Activated CD4-positive, alpha-beta memory T cell treated with anti-CD3 and anti-CD28 coated beads for 36 hours (primary cell): ENCODE data around the gene SDK2. TPM values are rescaled to one million over a fixed set of nuclear protein-coding genes. Genes with fewer than 3 reads are reported as not detected.

Experiments used
- CTCF ChIA-PET: fragments of 350-600 bp; sonication (Branson Sonifier 250); formaldehyde crosslinking; loops from one replicate; lab custom pipeline; 2021; ENCODE audit warnings: antibody characterized with exemption, inconsistent platforms; lab: Charles Lee
- POLR2A ChIA-PET: fragments of 350-600 bp; sonication (Branson Sonifier 250); formaldehyde crosslinking; loops from one replicate; lab custom pipeline; 2021; ENCODE audit warnings: antibody characterized with exemption; lab: Charles Lee
- DNase-seq: peaks from one replicate; pipeline ENCODE4 v3.0.0-alpha.2; 2020
- H3K27ac Mint-ChIP-seq: one replicate; pipeline ENCODE4 v1.8.0; 2021; ENCODE audit warnings: mixed read lengths
- H3K27me3 Mint-ChIP-seq: one replicate; pipeline ENCODE4 v1.8.0; 2021; ENCODE audit warnings: mixed read lengths
- H3K36me3 Mint-ChIP-seq: one replicate; pipeline ENCODE4 v1.8.0; 2021; ENCODE audit warnings: mixed read lengths
- H3K4me1 Mint-ChIP-seq: one replicate; pipeline ENCODE4 v1.8.0; 2021; ENCODE audit warnings: low read depth, mixed read lengths
- H3K4me3 Mint-ChIP-seq: one replicate; pipeline ENCODE4 v1.8.0; 2021; ENCODE audit warnings: mild to moderate bottlenecking, mixed read lengths
- H3K9me3 Mint-ChIP-seq: one replicate; pipeline ENCODE4 v1.8.0; 2021; ENCODE audit warnings: mixed read lengths
- intact Hi-C: fragments of 100-400 bp; cut with micrococcal nuclease; formaldehyde crosslinking; loops from one replicate; pipeline ENCODE4 v1.15.1; 2023
- total RNA-seq, 2 experiments: library from RNA; stranded (reverse); gene quantifications; one replicate each; pipeline ENCODE4 v1.2.3, GENCODE V29; 2021

Gene SDK2
- total RNA-seq, 2 experiments from 2014 or later, result 0.05 to 0.12 TPM

DNA sequence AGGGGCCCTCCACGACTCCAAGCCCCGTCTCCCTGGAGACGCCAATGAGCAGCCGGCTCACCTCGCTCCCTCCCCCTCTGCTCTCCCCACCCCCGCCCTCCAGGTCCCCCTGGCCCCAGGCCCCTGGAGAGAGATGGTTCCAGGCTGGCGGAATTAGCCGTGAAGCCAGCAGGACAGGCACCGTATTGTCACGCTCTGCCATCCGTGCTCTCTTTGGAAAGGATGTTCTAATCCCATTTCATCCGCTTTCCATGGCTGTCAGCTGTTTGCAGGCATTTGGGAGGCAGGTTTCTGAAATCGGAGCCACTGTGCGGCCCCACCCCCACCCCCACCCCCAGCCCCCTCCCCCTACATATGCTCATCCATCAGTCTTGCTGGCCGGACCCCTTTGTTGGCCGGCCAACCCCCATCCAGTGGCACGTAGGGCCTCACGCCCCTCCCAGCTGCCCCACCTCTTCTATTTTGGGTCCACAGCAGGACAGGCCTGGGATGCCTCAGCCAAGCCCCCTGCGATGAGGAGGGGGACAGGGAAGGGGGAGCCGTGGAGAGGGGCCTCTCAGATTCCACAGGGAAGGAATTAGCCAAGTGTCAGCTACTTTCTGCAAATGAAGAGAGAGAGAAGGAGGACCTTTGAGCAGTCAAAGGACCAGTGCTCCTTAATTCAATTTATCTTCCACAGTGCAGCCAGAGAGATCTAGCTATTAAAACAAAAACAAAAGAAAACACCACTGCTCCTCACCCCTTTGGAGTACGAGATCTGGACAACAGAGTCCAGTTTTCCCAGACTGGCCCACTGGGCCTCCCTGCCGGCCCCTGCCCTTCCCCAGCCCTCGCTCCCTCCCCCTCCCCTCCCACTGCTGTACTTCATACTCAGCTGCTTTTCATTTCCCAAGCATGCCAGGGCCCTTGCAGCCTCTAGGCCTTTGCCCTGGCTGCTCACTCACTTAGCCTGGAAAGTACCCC is 30.7 kb downstream of the SDK2 start:
- intact Hi-C loops, result no loop called here
- DNase-seq, result no peak
- no peak overlapping the region for H3K4me3 Mint-ChIP-seq
- ChIA-PET CTCF (no interaction called here), POLR2A (no interaction called here)
- no peaks in the 10 kb centered on the region for H3K27me3 Mint-ChIP-seq
- peaks cover 4% of the 10 kb centered on the region for H3K9me3 Mint-ChIP-seq
- H3K27ac Mint-ChIP-seq, result no peak overlapping the region
- no peaks in the 10 kb centered on the region for H3K4me1 Mint-ChIP-seq
- H3K36me3 Mint-ChIP-seq, result no peaks in the 10 kb centered on the region

GRCh38 chr17:73612031-73612472 is 32.2 kb downstream of the SDK2 start:
- intact Hi-C loops, result no loop called here
- H3K9me3 Mint-ChIP-seq, result no peaks in the 10 kb centered on the region
- no peaks in the 10 kb centered on the region for H3K27me3 Mint-ChIP-seq
- POLR2A ChIA-PET, result no interaction called here
- DNase-seq, result no peak
- H3K4me3 Mint-ChIP-seq, result no peak overlapping the region
- no peak overlapping the region for H3K27ac Mint-ChIP-seq
- no peaks in the 10 kb centered on the region for H3K4me1 Mint-ChIP-seq
- CTCF ChIA-PET, result no interaction called here
- no peaks in the 10 kb centered on the region for H3K36me3 Mint-ChIP-seq

DNA sequence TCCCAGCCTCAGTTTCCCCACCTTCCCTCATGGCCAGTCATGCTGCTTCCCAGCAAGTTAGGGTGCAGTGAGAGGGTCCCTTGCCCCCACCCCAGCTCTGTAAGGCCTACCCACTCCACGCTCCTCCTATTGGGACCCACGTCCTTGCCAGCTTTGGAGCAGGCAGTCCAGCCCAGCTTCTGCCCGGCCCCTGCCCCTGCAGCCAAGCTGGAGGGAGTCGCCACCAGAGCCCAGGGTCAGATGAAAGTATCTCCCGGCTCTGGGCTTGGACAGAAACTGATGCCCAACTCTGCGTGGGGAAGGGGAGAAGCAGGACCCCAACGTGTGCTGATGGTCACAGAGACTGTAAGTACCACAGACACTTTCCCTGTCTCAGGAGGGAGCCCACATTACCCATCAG is 32.6 kb downstream of the SDK2 start:
- no peaks in the 10 kb centered on the region for H3K4me1 Mint-ChIP-seq
- no peak overlapping the region for H3K27ac Mint-ChIP-seq
- no peaks in the 10 kb centered on the region for H3K27me3 Mint-ChIP-seq
- no peaks in the 10 kb centered on the region for H3K36me3 Mint-ChIP-seq
- DNase-seq, result no peak
- ChIA-PET POLR2A (no interaction called here), CTCF (no interaction called here)
- H3K9me3 Mint-ChIP-seq, result no peaks in the 10 kb centered on the region
- intact Hi-C loops, result no loop called here
- H3K4me3 Mint-ChIP-seq, result no peak overlapping the region

- no peak overlapping the region for H3K4me3 Mint-ChIP-seq
- CTCF ChIA-PET, result no interaction called here
- H3K36me3 Mint-ChIP-seq, result no peaks in the 10 kb centered on the region
- H3K9me3 Mint-ChIP-seq, result no peaks in the 10 kb centered on the region
- intact Hi-C loops, result no loop called here
- DNase-seq, result no peak
- H3K27ac Mint-ChIP-seq, result no peak overlapping the region
- POLR2A ChIA-PET, result no interaction called here
- H3K27me3 Mint-ChIP-seq, result no peaks in the 10 kb centered on the region
- H3K4me1 Mint-ChIP-seq, result no peaks in the 10 kb centered on the region
Measured at GRCh38 chr17:73610331-73610911, 33.8 kb downstream of the SDK2 start.

DNA sequence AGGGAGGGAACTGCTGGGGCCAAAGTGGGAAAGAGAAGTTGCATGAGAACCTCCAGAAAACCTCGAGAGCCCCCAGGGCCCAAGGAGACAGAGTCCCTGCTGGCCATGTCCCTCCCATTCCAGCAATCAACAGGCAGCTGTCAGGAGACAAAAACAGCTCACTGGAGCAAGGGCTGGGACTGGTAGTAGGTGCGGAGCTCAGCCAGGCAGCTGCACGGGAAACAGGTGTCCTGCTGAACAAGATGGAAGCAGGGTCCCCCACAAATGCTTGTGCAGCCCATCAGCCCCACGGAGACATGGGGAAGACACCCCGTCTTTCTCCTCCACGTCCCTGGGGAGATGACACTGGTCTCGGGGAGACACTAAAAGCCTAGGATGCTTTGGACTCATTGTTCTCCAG is 34.5 kb downstream of the SDK2 start:
- CTCF ChIA-PET, result no interaction called here
- POLR2A ChIA-PET, result no interaction called here
- Mint-ChIP-seq H3K9me3 (no peaks in the 10 kb centered on the region), H3K27ac (no peak overlapping the region), H3K4me3 (no peak overlapping the region), H3K4me1 (no peaks in the 10 kb centered on the region), H3K27me3 (no peaks in the 10 kb centered on the region), H3K36me3 (no peaks in the 10 kb centered on the region)
- no peak for DNase-seq
- intact Hi-C loops, result no loop called here

DNA sequence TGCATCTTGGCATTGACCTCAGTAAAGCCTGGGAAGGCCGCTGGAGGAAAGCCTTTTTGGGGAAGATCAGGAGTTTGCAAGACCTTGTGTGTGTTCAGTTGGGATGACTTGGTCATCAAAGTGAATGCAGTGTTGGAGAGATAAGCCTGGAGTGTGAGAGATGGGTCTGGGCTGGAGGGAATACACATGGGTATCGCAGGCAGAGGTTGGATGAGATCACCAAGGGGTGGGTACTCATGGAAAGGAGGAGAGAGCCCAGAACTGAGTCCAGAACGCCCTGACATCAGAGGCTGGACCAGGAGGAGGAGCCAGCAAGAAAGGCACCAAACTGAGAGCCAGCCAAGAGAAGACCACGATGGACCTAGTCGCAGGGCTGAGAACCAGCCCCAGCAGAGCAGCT is 35.2 kb downstream of the SDK2 start:
- Mint-ChIP-seq H3K4me1 (no peaks in the 10 kb centered on the region), H3K27me3 (no peaks in the 10 kb centered on the region), H3K9me3 (no peaks in the 10 kb centered on the region), H3K4me3 (no peak overlapping the region), H3K36me3 (no peaks in the 10 kb centered on the region), H3K27ac (no peak overlapping the region)
- no peak for DNase-seq
- intact Hi-C loops, result no loop called here
- ChIA-PET POLR2A (no interaction called here), CTCF (no interaction called here)

DNA sequence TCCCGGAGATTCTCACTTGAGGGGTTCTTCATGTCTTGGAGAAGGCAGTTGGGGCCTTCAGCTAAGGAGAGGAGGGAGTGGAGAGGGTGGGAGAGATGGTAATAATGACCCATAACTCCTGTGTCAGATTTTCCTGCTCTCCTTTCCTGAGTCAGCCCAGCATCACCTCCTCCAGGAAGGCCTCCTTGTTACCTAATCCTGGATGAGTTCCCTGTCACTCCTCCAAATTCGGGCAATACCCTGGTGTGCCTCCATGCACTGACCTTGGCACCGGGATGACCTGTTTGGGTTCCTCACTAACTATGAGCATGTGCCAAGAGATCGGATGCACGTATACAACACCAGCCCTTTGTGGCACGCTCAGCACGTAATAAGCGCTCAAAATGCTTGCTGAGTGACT is 38.8 kb downstream of the SDK2 start:
- POLR2A ChIA-PET, result no interaction called here
- DNase-seq, result no peak
- Mint-ChIP-seq H3K4me1 (no peaks in the 10 kb centered on the region), H3K36me3 (no peaks in the 10 kb centered on the region), H3K27ac (no peak overlapping the region), H3K4me3 (no peak overlapping the region), H3K27me3 (peaks cover 2% of the 10 kb centered on the region), H3K9me3 (no peaks in the 10 kb centered on the region)
- intact Hi-C loops, result no loop called here
- CTCF ChIA-PET, result no interaction called here

- ChIA-PET POLR2A (no interaction called here), CTCF (no interaction called here)
- no peak overlapping the region for H3K27ac Mint-ChIP-seq
- intact Hi-C loops, result no loop called here
- no peak for DNase-seq
- no peak overlapping the region for H3K4me3 Mint-ChIP-seq
- peaks cover 2% of the 10 kb centered on the region for H3K27me3 Mint-ChIP-seq
- no peaks in the 10 kb centered on the region for H3K36me3 Mint-ChIP-seq
- no peaks in the 10 kb centered on the region for H3K9me3 Mint-ChIP-seq
- no peaks in the 10 kb centered on the region for H3K4me1 Mint-ChIP-seq
Measured at GRCh38 chr17:73604476-73604875, 39.8 kb downstream of the SDK2 start.

GRCh38 chr17:73603971-73604370 is 40.3 kb downstream of the SDK2 start:
- CTCF ChIA-PET, result no interaction called here
- DNase-seq, result no peak
- no peaks in the 10 kb centered on the region for H3K4me1 Mint-ChIP-seq
- H3K4me3 Mint-ChIP-seq, result no peak overlapping the region
- POLR2A ChIA-PET, result no interaction called here
- intact Hi-C loops, result no loop called here
- H3K9me3 Mint-ChIP-seq, result no peaks in the 10 kb centered on the region
- peaks cover 2% of the 10 kb centered on the region for H3K27me3 Mint-ChIP-seq
- H3K36me3 Mint-ChIP-seq, result no peaks in the 10 kb centered on the region
- H3K27ac Mint-ChIP-seq, result no peak overlapping the region

GRCh38 chr17:73600103-73600871 is 44.0 kb downstream of the SDK2 start:
- intact Hi-C loops, result no loop called here
- H3K27me3 Mint-ChIP-seq, result peaks cover 2% of the 10 kb centered on the region
- no peak for DNase-seq
- ChIA-PET POLR2A (no interaction called here), CTCF (no interaction called here)
- H3K4me1 Mint-ChIP-seq, result no peaks in the 10 kb centered on the region
- no peaks in the 10 kb centered on the region for H3K36me3 Mint-ChIP-seq
- no peaks in the 10 kb centered on the region for H3K9me3 Mint-ChIP-seq
- H3K27ac Mint-ChIP-seq, result no peak overlapping the region
- H3K4me3 Mint-ChIP-seq, result no peak overlapping the region

DNA sequence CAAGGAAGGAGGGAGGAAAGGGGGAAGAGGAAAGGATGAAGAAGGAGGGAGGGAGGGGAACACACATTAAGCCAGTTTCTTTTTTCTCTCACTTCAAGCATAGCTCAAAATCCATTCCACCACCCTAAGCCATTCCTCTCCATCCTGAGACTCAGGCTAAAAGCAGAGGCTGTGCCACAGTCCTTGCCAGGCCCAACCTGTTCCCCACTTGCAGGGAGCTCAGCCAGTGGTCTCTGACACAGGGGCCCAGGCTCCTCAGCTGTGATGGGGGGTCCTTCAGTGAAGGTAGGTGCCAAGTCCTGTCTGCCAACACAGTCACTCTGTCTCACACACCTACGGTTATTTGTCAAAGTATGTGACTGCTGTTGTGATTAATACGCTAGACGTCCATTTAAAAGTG is 44.6 kb downstream of the SDK2 start:
- Mint-ChIP-seq H3K27ac (no peak overlapping the region), H3K4me3 (no peak overlapping the region), H3K27me3 (peaks cover 2% of the 10 kb centered on the region), H3K4me1 (peaks cover 3% of the 10 kb centered on the region), H3K36me3 (no peaks in the 10 kb centered on the region), H3K9me3 (no peaks in the 10 kb centered on the region)
- POLR2A ChIA-PET, result no interaction called here
- DNase-seq, result no peak
- CTCF ChIA-PET, result no interaction called here
- intact Hi-C loops, result no loop called here

- ChIA-PET CTCF (interaction anchor here (0.5 kb wide), 1 partner anchor 115 kb away, joined by 4 read pairs; no protein-coding TSS in a partner anchor), POLR2A (no interaction called here)
- no peaks in the 10 kb centered on the region for H3K27me3 Mint-ChIP-seq
- H3K4me1 Mint-ChIP-seq, result peaks cover 12% of the 10 kb centered on the region
- H3K36me3 Mint-ChIP-seq, result no peaks in the 10 kb centered on the region
- intact Hi-C loops, result no loop called here
- H3K9me3 Mint-ChIP-seq, result no peaks in the 10 kb centered on the region
- no peak overlapping the region for H3K27ac Mint-ChIP-seq
- no peak overlapping the region for H3K4me3 Mint-ChIP-seq
- no peak for DNase-seq
Measured at GRCh38 chr17:73598212-73598611, 46.0 kb downstream of the SDK2 start.
